H54 (cell line): ENCODE results near the gene SETD9.

ENCODE experiments used
- DNase-seq: peaks from one replicate; pipeline ENCODE4 v3.0.0; 2011; ENCODE audit warnings: low spot score, mixed read lengths; ENCODE audit not compliant: insufficient read length
- FAIRE-seq: peaks from 3 replicates; lab custom pipeline; 2011; peaks lifted over from hg19 to GRCh38; lab: Jason Lieb, UNC
- POLR2A ChIP-seq: IDR thresholded peaks from 2 replicates; pipeline ENCODE4 v1.6.1; 2011; ENCODE audit warnings: low read depth, mild to moderate bottlenecking, low read length

Gene SETD9

GRCh38 chr5:56954262-56954661 is 44.9 kb downstream of the SETD9 start:
- TF ChIP-seq POLR2A = no peak
- DNase-seq = no peak
- FAIRE-seq = no peak

- no peak for TF ChIP-seq POLR2A
- DNase-seq (no peak), FAIRE-seq (no peak)
These were observed 49.2 kb downstream of the SETD9 start for GRCh38 chr5:56958595-56958994.

GRCh38 chr5:56959326-56959725 is 49.9 kb downstream of the SETD9 start:
- no peak for TF ChIP-seq POLR2A
- no peak for FAIRE-seq
- no peak for DNase-seq

- no peak for TF ChIP-seq POLR2A
- FAIRE-seq = no peak
- no peak for DNase-seq
These were observed 52.4 kb downstream of the SETD9 start for GRCh38 chr5:56961746-56962145.

- DNase-seq (no peak), FAIRE-seq (no peak)
- no peak for TF ChIP-seq POLR2A
These were observed 52.9 kb downstream of the SETD9 start for GRCh38 chr5:56962286-56962685.

- no peak for FAIRE-seq
- DNase-seq = no peak
- TF ChIP-seq POLR2A = no peak
These were observed 53.9 kb downstream of the SETD9 start for GRCh38 chr5:56963246-56963645.

- TF ChIP-seq POLR2A = no peak
- FAIRE-seq (no peak), DNase-seq (no peak)
These were observed 54.8 kb downstream of the SETD9 start for GRCh38 chr5:56964173-56964572.
